H1 (cell line): ENCODE measurements around the gene ATF3. TPM values are rescaled to one million over a fixed set of nuclear protein-coding genes. Genes with fewer than 3 reads are reported as not detected.

ENCODE experiments used
- CTCF ChIA-PET: fragments of 300-600 bp; sonication (Branson Sonifier 250); formaldehyde crosslinking; loops from one replicate; lab custom pipeline; 2021; ENCODE audit not compliant: partially characterized antibody; lab: Charles Lee
- POLR2A ChIA-PET: fragments of 300-600 bp; sonication (Branson Sonifier 250); formaldehyde crosslinking; loops from one replicate; lab custom pipeline; 2021; ENCODE audit warnings: inconsistent platforms; ENCODE audit not compliant: partially characterized antibody; lab: Charles Lee
- DNase-seq, 2 experiments: peaks; one replicate each; pipeline versions ENCODE4 v3.0.0 to v3.0.0-alpha.2; 2010 to 2022; ENCODE audit warnings: low spot score in 2 of 2, low read depth in 1 of 2, mixed read lengths in 1 of 2
- FAIRE-seq: peaks from 2 replicates; lab custom pipeline; 2011; peaks lifted over from hg19 to GRCh38; lab: Jason Lieb, UNC
- H2AFZ ChIP-seq: 2 replicates; pipeline ENCODE4 v1.8.1; 2012; ENCODE audit warnings: low read length, inconsistent platforms
- H2AK5ac ChIP-seq: 2 replicates; pipeline ENCODE4 v1.6.1; 2013; ENCODE audit warnings: low read depth, low read length
- H2BK120ac ChIP-seq: replicated peaks from 2 replicates; pipeline ENCODE3; 2013; ENCODE audit warnings: low read depth, low read length, inconsistent platforms
- H2BK12ac ChIP-seq: 2 replicates; pipeline ENCODE4 v1.6.1; 2013; ENCODE audit warnings: low read depth, low read length
- H2BK15ac ChIP-seq: 2 replicates; pipeline ENCODE4 v1.6.1; 2013; ENCODE audit warnings: low read length
- H2BK20ac ChIP-seq: 2 replicates; pipeline ENCODE4 v1.6.1; 2013; ENCODE audit warnings: low read length
- H2BK5ac ChIP-seq: 2 replicates; pipeline ENCODE4 v1.6.1; 2013; ENCODE audit warnings: low read depth, low read length
- H3K14ac ChIP-seq: 2 replicates; pipeline ENCODE4 v1.6.1; 2013; ENCODE audit warnings: inconsistent platforms; ENCODE audit not compliant: insufficient read length
- H3K18ac ChIP-seq: 2 replicates; pipeline ENCODE4 v1.6.1; 2013; ENCODE audit warnings: low read length; ENCODE audit errors: extremely low read depth
- H3K23ac ChIP-seq: 2 replicates; pipeline ENCODE4 v1.6.1; 2013; ENCODE audit warnings: inconsistent platforms; ENCODE audit not compliant: insufficient read length
- H3K23me2 ChIP-seq: 2 replicates; pipeline ENCODE4 v1.6.1; 2013; ENCODE audit warnings: low read depth, low read length
- H3K27ac ChIP-seq: 2 replicates; pipeline ENCODE4 v1.6.1; 2011; ENCODE audit warnings: low read depth, low read length, inconsistent platforms
- H3K27me3 ChIP-seq, 4 experiments: replicated peaks in 1 of 4; 1 replicate in 1 of 4; 2 replicates in 3 of 4; pipeline versions ENCODE4 v1.6.1 to v1.8.1; 2011 to 2013; ENCODE audit warnings: low read length in 3 of 4, mild to moderate bottlenecking in 3 of 4, inconsistent platforms in 2 of 4, mixed read lengths in 2 of 4, moderate library complexity in 1 of 4; ENCODE audit not compliant: control insufficient read depth in 3 of 4, insufficient read depth in 3 of 4; ENCODE audit errors: extremely low read depth in 1 of 4
- H3K36me3 ChIP-seq, 4 experiments: 2 replicates each; pipeline versions ENCODE4 v1.6.1 to v1.8.1; 2011 to 2013; ENCODE audit warnings: mild to moderate bottlenecking in 4 of 4, low read length in 3 of 4, moderate library complexity in 2 of 4, control low read depth in 1 of 4, inconsistent platforms in 1 of 4; ENCODE audit not compliant: insufficient read depth in 4 of 4, control insufficient read depth in 2 of 4
- H3K4ac ChIP-seq: replicated peaks from 2 replicates; pipeline ENCODE3; 2013; ENCODE audit warnings: low read length, low read depth, mixed read lengths, inconsistent platforms; ENCODE audit not compliant: insufficient read length
- H3K4me1 ChIP-seq, 4 experiments: replicated peaks in 1 of 4; 1 replicate in 1 of 4; 2 replicates in 3 of 4; pipeline versions ENCODE4 v1.6.1 to v1.8.1; 2011 to 2013; ENCODE audit warnings: low read length in 3 of 4, inconsistent platforms in 2 of 4, mixed read lengths in 1 of 4; ENCODE audit not compliant: insufficient read depth in 4 of 4, control insufficient read depth in 3 of 4
- H3K4me2 ChIP-seq, 2 experiments: 2 replicates each; pipeline versions ENCODE4 v1.6.1 to v1.8.1; 2011 to 2013; ENCODE audit warnings: low read depth in 2 of 2, low read length in 2 of 2, control low read depth in 1 of 2, inconsistent platforms in 1 of 2, mild to moderate bottlenecking in 1 of 2; ENCODE audit not compliant: insufficient read depth in 1 of 2
- H3K4me3 ChIP-seq, 4 experiments: fragments of 200-600, 300-600 bp in 1 of 4; sonication (generic), shearing (Covaris generic), sonication (Bioruptor Twin) in 1 of 4; 2 replicates each; pipeline versions ENCODE4 v1.5.1 to v1.8.1; 2011 to 2016; ENCODE audit warnings: low read length in 4 of 4, low read depth in 3 of 4, control low read depth in 2 of 4, inconsistent platforms in 2 of 4, mild to moderate bottlenecking in 2 of 4, mixed read lengths in 1 of 4, moderate library complexity in 1 of 4; ENCODE audit not compliant: insufficient read depth in 2 of 4; ENCODE audit errors: extremely low read depth in 1 of 4
- H3K56ac ChIP-seq: replicated peaks from 2 replicates; pipeline ENCODE3; 2013; ENCODE audit warnings: low read depth, mild to moderate bottlenecking, mixed read lengths, low read length, inconsistent platforms; ENCODE audit not compliant: insufficient read length
- H3K79me1 ChIP-seq: 2 replicates; pipeline ENCODE4 v1.6.1; 2013; ENCODE audit warnings: low read depth, low read length, control low read depth
- H3K79me2 ChIP-seq, 2 experiments: 2 replicates each; pipeline versions ENCODE4 v1.6.1 to v1.8.1; 2012 to 2013; ENCODE audit warnings: low read length in 2 of 2, mild to moderate bottlenecking in 2 of 2, inconsistent platforms in 1 of 2; ENCODE audit not compliant: insufficient read depth in 2 of 2, control insufficient read depth in 1 of 2
- H3K9ac ChIP-seq, 4 experiments: replicated peaks in 1 of 4; 1 replicate in 1 of 4; 2 replicates in 3 of 4; pipeline versions ENCODE4 v1.6.1 to v1.8.1; 2011 to 2013; ENCODE audit warnings: low read depth in 3 of 4, low read length in 3 of 4, control low read depth in 2 of 4, mild to moderate bottlenecking in 2 of 4, moderate library complexity in 2 of 4, inconsistent platforms in 1 of 4; ENCODE audit errors: extremely low read depth in 1 of 4
- H3K9me3 ChIP-seq, 2 experiments: 2 replicates each; pipeline versions ENCODE4 v1.6.1 to v1.8.1; 2012 to 2013; ENCODE audit warnings: mild to moderate bottlenecking in 2 of 2, moderate library complexity in 2 of 2, control low read depth in 1 of 2, inconsistent platforms in 1 of 2, low read depth in 1 of 2, low read length in 1 of 2, mixed read lengths in 1 of 2; ENCODE audit not compliant: insufficient read depth in 2 of 2
- H4K20me1 ChIP-seq, 2 experiments: replicated peaks in 1 of 2; 2 replicates each; pipeline versions ENCODE3 to v1.8.1; 2011 to 2013; ENCODE audit warnings: inconsistent platforms in 2 of 2, low read length in 2 of 2, mild to moderate bottlenecking in 1 of 2; ENCODE audit not compliant: insufficient read depth in 2 of 2, control insufficient read depth in 1 of 2
- H4K5ac ChIP-seq: 2 replicates; pipeline ENCODE4 v1.6.1; 2013; ENCODE audit warnings: low read length, low read depth, mixed read lengths, inconsistent platforms; ENCODE audit not compliant: insufficient read length
- H4K8ac ChIP-seq: 2 replicates; pipeline ENCODE4 v1.8.0; 2013; ENCODE audit warnings: mild to moderate bottlenecking, moderate library complexity, low read length, inconsistent platforms; ENCODE audit not compliant: insufficient read depth; ENCODE audit errors: extremely low read depth
- H4K91ac ChIP-seq: replicated peaks from 2 replicates; pipeline ENCODE3; 2013; ENCODE audit warnings: low read length, mixed read lengths, inconsistent platforms; ENCODE audit not compliant: insufficient read length
- BRCA1 ChIP-seq: IDR thresholded peaks from 2 replicates; pipeline ENCODE4 v1.6.1; 2012; ENCODE audit warnings: low read depth, low read length, improper control_type of control experiment
- CBX8 ChIP-seq: fragments of 300-800, 300-1000 bp; sonication (generic); IDR thresholded peaks from 2 replicates; pipeline ENCODE4 v1.7.1; 2016; ENCODE audit warnings: low read depth, low read length, borderline replicate concordance
- CTBP2 ChIP-seq: IDR thresholded peaks from 2 replicates; pipeline ENCODE4 v1.7.0; 2011; ENCODE audit warnings: borderline replicate concordance, mild to moderate bottlenecking, moderate library complexity, mixed read lengths, low read length; ENCODE audit not compliant: insufficient read depth, insufficient read length
- CTCF ChIP-seq, 3 experiments: IDR thresholded peaks; 1 replicate in 2 of 3; 2 replicates in 1 of 3; pipeline versions ENCODE4 v1.5.1 to v1.6.1; 2011; ENCODE audit warnings: low read length in 3 of 3, mild to moderate bottlenecking in 3 of 3, inconsistent platforms in 2 of 3, low read depth in 1 of 3, moderate library complexity in 1 of 3; ENCODE audit not compliant: insufficient read depth in 1 of 3; ENCODE audit errors: control extremely low read depth in 1 of 3
- JUND ChIP-seq: IDR thresholded peaks from 2 replicates; pipeline ENCODE4 v1.6.1; 2011; ENCODE audit warnings: mild to moderate bottlenecking, improper control_type of control experiment, low read length
- MAX ChIP-seq: IDR thresholded peaks from 2 replicates; pipeline ENCODE4 v1.6.1; 2012; ENCODE audit warnings: inconsistent platforms
- POLR2AphosphoS5 ChIP-seq: IDR thresholded peaks from 2 replicates; pipeline ENCODE4 v1.6.1; 2011; ENCODE audit warnings: low read depth, low read length
- RAD21 ChIP-seq, 2 experiments: IDR thresholded peaks in 1 of 2; conservative IDR thresholded peaks in 1 of 2; 2 replicates each; pipeline ENCODE4 v1.6.1; 2011; ENCODE audit warnings: low read depth in 2 of 2, low read length in 2 of 2, improper control_type of control experiment in 1 of 2, inconsistent platforms in 1 of 2, mild to moderate bottlenecking in 1 of 2, moderate library complexity in 1 of 2
- SIRT6 ChIP-seq: IDR thresholded peaks from one replicate; pipeline ENCODE4 v1.7.1; 2012; ENCODE audit warnings: low read length, inconsistent platforms
- SP4 ChIP-seq: IDR thresholded peaks from 2 replicates; pipeline ENCODE4 v1.6.1; 2012; ENCODE audit warnings: low read length, inconsistent platforms
- ZNF274 ChIP-seq: IDR thresholded peaks from 2 replicates; pipeline ENCODE4 v1.7.0; 2012; ENCODE audit warnings: low read length, borderline replicate concordance; ENCODE audit errors: extremely low read depth
- WGBS, 2 experiments: shearing (Covaris generic) in 1 of 2; methylation state at CpG; one replicate each; pipeline versions ENCODE4 v1.1.6 to v1.1.7; 2013 to 2015; ENCODE audit warnings: low lambda C conversion rate in 2 of 2, mixed read lengths in 2 of 2, inconsistent platforms in 1 of 2, low coverage in 1 of 2, missing lambda C conversion rate in 1 of 2; ENCODE audit not compliant: insufficient replicate concordance in 2 of 2, insufficient coverage in 1 of 2, insufficient read length in 1 of 2; ENCODE audit errors: extremely low coverage in 1 of 2, missing lambda C conversion rate in 1 of 2; 5-methylcytosine and 5-hydroxymethylcytosine counted together
- polyA plus RNA-seq, 7 experiments: library from polyadenylated mRNA; depleted of rRNA in 3 of 7; stranded (reverse) in 5 of 7; unstranded in 2 of 7; fragments of >200 nt in 5 of 7; fragments of 200-250 nt in 2 of 7; gene quantifications; 1 replicate in 5 of 7; 2 replicates in 1 of 7; 4 replicates in 1 of 7; pipeline versions ENCODE4 v1.2.1 to v1.2.3, GENCODE V29; 2011 to 2013; ENCODE audit warnings: missing spikeins in 2 of 7, mixed read lengths in 2 of 7
- total RNA-seq: library from RNA; stranded (reverse); fragmentation: NEBNext Ultra II Directional; extraction: Animal tissue kit (Norgen Biotek cat#: 25700); gene quantifications from 2 replicates; pipeline ENCODE4 v1.2.1, GENCODE V29; 2021

The ATF3 gene
- total and polyA plus RNA-seq, 2 of the 8 experiments (the other 6 are each of a cell fraction or from before 2014, with no cell fraction given) = 12.2 to 27.7 TPM

- Histone ChIP-seq H3K9ac (no peak overlapping the region), H2BK5ac (no peak overlapping the region), H2BK15ac (no peak overlapping the region), H2AFZ (no peak overlapping the region), H4K91ac (no peak overlapping the region), H3K4me2 (no peak overlapping the region), H3K9me3 (no peaks in the 10 kb centered on the region), H4K8ac (no peak overlapping the region), H2AK5ac (no peak overlapping the region), H3K79me1 (no peaks in the 10 kb centered on the region), H3K27ac (no peak overlapping the region), H4K20me1 (no peaks in the 10 kb centered on the region), H3K14ac (no peak overlapping the region), H3K27me3 (no peaks in the 10 kb centered on the region), H3K18ac (no peak overlapping the region), H3K36me3 (no peaks in the 10 kb centered on the region), H3K4me1 (no peaks in the 10 kb centered on the region), H3K23ac (no peak overlapping the region), H2BK20ac (no peak overlapping the region), H3K4ac (no peak overlapping the region), H3K4me3 (no peak overlapping the region), H2BK12ac (no peak overlapping the region), H3K23me2 (no peaks in the 10 kb centered on the region), H3K56ac (no peak overlapping the region), H3K79me2 (no peaks in the 10 kb centered on the region), H2BK120ac (no peak overlapping the region), H4K5ac (no peak overlapping the region)
- FAIRE-seq (no peak), DNase-seq (peak in 1 of 2 experiments; percentile 7)
- ChIA-PET CTCF (interaction anchor here (1.4 kb wide), 1 partner anchor 17 kb away, joined by 9 read pairs; no protein-coding TSS in a partner anchor), POLR2A (interaction anchor here (1.3 kb wide), 1 partner anchor 40 kb away, joined by 4 read pairs; the partner anchor contains the start of gene ATF3)
- WGBS, 2 experiments = 92% methylated on average over 3 of the region's 3 CpGs; no CpG with 5 or more reads in 1 of the 2 experiments
- no peak for TF ChIP-seq CTBP2
- no peak for TF ChIP-seq POLR2AphosphoS5
- no peak for TF ChIP-seq MAX
- TF ChIP-seq CTCF (IDR thresholded peaks at IDR 0.05; ENCODE audit: control extremely low read depth in 1 of 3, insufficient read depth in 1 of 3, low read depth in 1 of 3, low read length in 3 of 3) = no peak
- no peak for TF ChIP-seq BRCA1
- no peak for TF ChIP-seq CBX8
- TF ChIP-seq RAD21 (IDR thresholded peaks at IDR 0.05 in 1 of 2, conservative IDR thresholded peaks at IDR 0.05 in 1 of 2; ENCODE audit: low read depth in 2 of 2, low read length in 2 of 2) = no peak
- no peak for TF ChIP-seq SP4
- no peak for TF ChIP-seq JUND
- no peak for TF ChIP-seq ZNF274
- no peak for TF ChIP-seq SIRT6
These were observed 39.9 kb downstream of the ATF3 start for GRCh38 chr1:212648431-212648830.
